Esophagus squamous epithelium (tissue), 4 donors: Measurements from ENCODE around the gene B4GALT3.

Experiments
- POLR2A ChIP-seq, 4 donors: fragments of 450-650 bp; IDR thresholded peaks; one replicate each; pipeline ENCODE4 v1.6.1; 2017; ENCODE audit warnings: antibody characterized with exemption in 4 of 4, mild to moderate bottlenecking in 4 of 4, moderate library complexity in 3 of 4
- TF ChIP-seq, protein P1 (sequence below), 6 experiments: fragments of 450-650 bp in 4 of 6; fragments of 200-600 bp in 2 of 6; sonication (generic) in 2 of 6; IDR thresholded peaks; one replicate each; pipeline ENCODE4 v1.5.1; 2016 to 2019; ENCODE audit warnings: antibody characterized with exemption in 6 of 6, mild to moderate bottlenecking in 4 of 6, moderate library complexity in 4 of 6

DNA sequence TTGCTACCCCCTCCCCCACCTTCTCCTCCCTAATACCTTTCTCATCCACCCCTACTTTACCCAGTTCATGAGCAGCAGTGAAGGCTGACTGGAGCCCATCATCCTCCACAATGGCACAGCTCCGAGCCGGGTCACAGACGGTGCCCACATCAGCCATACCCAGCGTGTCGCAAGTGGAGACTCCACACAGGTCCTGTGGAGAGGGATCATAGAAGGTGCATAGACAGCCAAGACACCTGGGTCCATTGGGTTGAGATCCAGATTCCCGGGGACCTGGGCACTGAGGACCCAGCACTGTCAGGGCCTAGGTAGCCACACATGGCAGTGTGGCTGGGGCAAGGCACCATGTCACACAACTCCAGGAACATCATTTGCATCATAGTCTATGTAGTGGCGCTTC is 18.8 kb upstream of the B4GALT3 start:
- TF ChIP-seq, protein P1, sequence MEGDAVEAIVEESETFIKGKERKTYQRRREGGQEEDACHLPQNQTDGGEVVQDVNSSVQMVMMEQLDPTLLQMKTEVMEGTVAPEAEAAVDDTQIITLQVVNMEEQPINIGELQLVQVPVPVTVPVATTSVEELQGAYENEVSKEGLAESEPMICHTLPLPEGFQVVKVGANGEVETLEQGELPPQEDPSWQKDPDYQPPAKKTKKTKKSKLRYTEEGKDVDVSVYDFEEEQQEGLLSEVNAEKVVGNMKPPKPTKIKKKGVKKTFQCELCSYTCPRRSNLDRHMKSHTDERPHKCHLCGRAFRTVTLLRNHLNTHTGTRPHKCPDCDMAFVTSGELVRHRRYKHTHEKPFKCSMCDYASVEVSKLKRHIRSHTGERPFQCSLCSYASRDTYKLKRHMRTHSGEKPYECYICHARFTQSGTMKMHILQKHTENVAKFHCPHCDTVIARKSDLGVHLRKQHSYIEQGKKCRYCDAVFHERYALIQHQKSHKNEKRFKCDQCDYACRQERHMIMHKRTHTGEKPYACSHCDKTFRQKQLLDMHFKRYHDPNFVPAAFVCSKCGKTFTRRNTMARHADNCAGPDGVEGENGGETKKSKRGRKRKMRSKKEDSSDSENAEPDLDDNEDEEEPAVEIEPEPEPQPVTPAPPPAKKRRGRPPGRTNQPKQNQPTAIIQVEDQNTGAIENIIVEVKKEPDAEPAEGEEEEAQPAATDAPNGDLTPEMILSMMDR (IDR thresholded peaks at IDR 0.05): no peak
- no peak for TF ChIP-seq POLR2A (IDR thresholded peaks at IDR 0.05)
